ENCODE data around the gene CHD9.
"Not testable (repeated sequence)": the region's sequence is repeated elsewhere in the genome, so short reads cannot be mapped to it uniquely, and the experiment has no call there.

The CHD9 gene

GRCh38 chr16:53130159-53131049 lies 75.6 kb downstream of the CHD9 start:
- in situ Hi-C loops (cut with HindIII; ENCODE audit: low sequenced_read_pairs), result no loop called here

DNA sequence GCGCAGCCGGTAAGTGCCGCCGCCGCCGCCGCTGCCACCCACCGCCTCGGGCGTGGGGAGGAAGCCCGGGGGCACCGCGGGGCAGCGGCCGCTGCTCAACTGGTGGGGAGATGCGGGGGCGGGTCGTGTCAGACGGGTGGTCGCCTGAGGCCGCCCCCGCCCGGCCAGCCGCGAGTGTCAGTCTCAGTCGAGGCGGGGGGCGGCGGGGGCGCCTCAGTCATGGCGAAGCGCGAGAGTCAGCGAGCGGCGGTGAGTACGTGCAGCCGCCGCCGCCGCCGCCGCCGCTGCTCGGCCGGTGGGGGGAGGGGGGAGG lies 76.2 kb downstream of the CHD9 start:
- in situ Hi-C loops (cut with HindIII; ENCODE audit: low sequenced_read_pairs), result no loop called here

- in situ Hi-C loops (cut with HindIII; ENCODE audit: low sequenced_read_pairs), result no loop called here
Observed at GRCh38 chr16:53131363-53132071, 76.7 kb downstream of the CHD9 start.

DNA sequence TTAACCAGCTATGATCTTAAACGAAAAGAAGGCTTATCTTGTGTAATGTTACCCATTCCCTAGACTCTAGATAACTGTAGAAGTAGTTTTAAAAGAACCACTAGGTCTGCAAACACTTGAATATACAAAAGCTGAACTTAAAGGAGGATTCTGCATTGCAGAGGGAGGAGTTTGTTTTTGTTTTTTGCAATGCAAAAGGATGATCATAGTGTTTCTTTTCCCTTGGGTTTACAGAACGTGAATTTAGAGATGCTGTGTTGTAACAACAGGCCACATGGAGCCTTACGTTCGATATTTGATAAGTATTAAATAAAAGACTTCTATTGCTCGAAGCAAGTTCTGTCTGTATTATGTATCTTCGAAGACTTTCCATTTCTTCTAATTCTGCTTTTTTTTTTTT lies 77.6 kb downstream of the CHD9 start:
- in situ Hi-C loops (cut with HindIII; ENCODE audit: low sequenced_read_pairs), result no loop called here

- in situ Hi-C loops (cut with HindIII; ENCODE audit: low sequenced_read_pairs), result loop anchor here (5.0 kb wide), 1 partner anchor 33 kb away; no protein-coding TSS in a partner anchor
Observed at GRCh38 chr16:53135329-53135728, 80.5 kb downstream of the CHD9 start.

GRCh38 chr16:53142823-53143568 lies 88.2 kb downstream of the CHD9 start:
- in situ Hi-C loops (cut with HindIII; ENCODE audit: low sequenced_read_pairs), result no loop called here

- in situ Hi-C loops (cut with HindIII; ENCODE audit: low sequenced_read_pairs), result no loop called here
Observed at GRCh38 chr16:53147500-53148065, 92.8 kb downstream of the CHD9 start.

GRCh38 chr16:53150769-53151168 lies 96.0 kb downstream of the CHD9 start:
- in situ Hi-C loops (cut with HindIII; ENCODE audit: low sequenced_read_pairs), result no loop called here

DNA sequence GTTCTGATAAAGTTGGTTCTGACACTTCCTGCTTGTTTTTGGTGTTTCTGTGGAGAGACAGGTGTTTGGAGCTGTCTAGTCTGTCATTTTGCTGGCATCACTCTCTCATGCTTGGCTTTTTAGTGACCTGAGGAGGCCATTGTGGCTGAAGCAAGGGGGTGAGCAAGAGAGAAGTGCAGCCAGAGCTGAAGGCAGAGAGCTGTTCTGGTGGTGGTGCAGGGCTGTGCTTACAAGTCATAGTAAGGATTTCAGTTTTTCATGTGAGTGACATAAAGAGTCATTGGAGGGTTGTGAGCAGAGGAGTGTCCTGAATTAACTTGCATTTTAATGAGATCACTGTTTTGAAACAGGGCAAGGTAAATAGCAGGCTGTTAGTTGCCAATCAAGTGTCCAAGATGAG lies 97.5 kb downstream of the CHD9 start:
- in situ Hi-C loops (cut with HindIII; ENCODE audit: low sequenced_read_pairs), result no loop called here

DNA sequence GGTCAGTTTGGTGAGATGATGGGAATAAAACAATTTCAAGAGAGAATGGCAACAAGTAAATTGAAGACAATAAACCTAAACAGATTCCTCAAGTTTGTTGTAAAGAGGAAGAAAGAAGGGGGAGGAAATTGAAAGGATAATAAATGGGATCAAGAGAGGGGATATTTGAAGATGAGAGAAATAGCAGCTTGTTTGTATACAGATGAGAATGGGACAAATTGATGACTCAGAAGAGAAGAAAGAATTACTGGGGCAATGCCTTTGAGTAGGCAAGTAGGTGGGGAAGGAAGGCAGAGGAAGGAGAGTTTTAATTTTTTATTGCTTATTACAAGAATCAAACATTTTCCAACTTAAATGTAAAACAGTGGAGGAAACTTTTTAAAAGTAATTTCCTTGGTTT lies 98.3 kb downstream of the CHD9 start:
- in situ Hi-C loops (cut with HindIII; ENCODE audit: low sequenced_read_pairs), result no loop called here

DNA sequence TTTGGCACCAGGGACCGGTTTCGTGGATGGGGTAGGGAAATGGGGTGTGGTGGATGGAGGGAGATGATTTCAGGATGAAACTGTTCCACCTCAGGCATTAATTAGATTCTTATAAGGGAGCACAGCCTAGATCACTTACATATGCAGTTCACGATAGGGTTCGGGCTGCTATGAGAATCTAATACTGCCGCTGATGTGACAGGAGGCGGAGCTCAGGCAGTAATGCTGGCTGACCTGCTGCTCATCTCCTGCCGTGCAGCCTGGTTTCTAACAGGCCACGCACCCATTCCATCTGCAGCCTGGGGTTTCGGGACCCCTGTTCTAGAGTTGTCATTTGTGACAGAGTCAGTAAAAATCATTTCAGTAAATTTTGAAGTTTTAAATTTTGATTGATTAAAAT lies 99.7 kb downstream of the CHD9 start:
- in situ Hi-C loops (cut with HindIII; ENCODE audit: low sequenced_read_pairs), result no loop called here

DNA sequence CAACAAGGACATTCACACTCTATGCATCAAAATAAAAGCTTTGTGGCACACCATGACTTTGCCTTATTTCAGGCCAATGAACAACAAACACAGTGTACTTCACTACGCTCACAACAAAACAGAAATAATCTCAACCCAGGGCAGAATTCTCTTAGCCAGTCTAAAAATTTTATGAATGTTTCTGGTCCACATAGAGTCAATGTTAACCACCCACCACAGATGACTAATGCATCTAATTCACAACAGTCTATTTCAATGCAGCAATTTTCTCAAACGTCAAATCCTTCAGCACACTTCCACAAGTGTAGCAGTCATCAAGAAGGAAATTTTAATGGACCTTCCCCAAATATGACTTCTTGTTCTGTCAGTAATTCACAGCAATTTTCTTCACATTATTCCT lies 101.7 kb downstream of the CHD9 start:
- in situ Hi-C loops (cut with HindIII; ENCODE audit: low sequenced_read_pairs), result no loop called here

DNA sequence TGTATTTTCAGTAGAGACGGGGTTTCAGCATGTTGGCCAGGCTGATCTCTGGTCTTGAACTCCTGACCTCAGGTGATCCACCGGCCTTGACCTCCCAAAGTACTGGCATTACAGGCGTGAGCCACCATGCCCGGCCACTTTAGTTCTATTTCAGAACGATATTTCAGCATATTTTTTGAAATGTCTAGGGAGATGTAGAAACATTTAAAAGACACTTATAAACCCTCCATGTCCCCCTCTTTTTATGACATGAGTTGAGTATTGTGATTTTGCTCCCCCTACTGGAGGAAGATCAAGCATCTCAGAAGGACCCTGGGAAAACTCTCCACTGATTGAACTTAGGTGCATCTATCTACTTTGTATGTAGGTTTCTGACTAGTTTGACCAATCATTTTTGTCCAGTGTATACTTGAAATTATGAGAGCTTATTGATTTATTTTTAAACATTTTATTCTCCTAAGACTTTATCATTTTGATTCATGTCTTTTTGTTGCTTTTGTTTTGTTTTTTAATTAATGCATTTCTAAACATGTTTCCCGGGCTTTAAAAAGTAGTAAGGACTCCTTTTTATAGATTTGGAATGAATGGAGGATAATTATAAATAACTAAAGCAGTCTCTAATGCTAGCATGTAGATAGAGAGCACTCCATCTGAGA lies 105.1 kb downstream of the CHD9 start:
- in situ Hi-C loops (cut with HindIII; ENCODE audit: low sequenced_read_pairs), result no loop called here

GRCh38 chr16:53166099-53166498 lies 111.3 kb downstream of the CHD9 start:
- in situ Hi-C loops (cut with HindIII; ENCODE audit: low sequenced_read_pairs), result no loop called here

DNA sequence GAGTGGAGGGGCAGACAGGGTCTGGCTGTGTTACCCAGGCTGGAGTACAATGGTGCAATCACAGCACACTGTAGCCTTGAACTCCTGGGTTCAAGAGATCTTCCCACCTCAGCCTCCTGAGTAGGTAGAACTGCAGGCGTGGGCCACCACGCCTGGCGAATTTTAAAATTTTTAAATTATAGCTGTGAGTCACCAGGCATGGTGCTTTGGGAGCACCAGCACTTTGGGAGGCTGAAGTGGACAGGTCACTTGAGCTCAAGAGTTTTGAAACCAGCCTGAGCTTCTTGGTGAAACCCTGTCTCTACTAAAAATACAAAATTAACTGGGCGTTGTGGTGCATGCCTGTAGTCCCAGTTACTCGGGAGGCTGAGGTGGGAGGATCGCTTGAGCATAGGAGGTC lies 114.0 kb downstream of the CHD9 start:
- in situ Hi-C loops (cut with HindIII; ENCODE audit: low sequenced_read_pairs), result no loop called here

- in situ Hi-C loops (cut with HindIII; ENCODE audit: low sequenced_read_pairs), result no loop called here
Observed at GRCh38 chr16:53172517-53172916, 117.7 kb downstream of the CHD9 start.

- in situ Hi-C loops (cut with HindIII; ENCODE audit: low sequenced_read_pairs), result no loop called here
Observed at GRCh38 chr16:53175118-53175517, 120.3 kb downstream of the CHD9 start.

- in situ Hi-C loops (cut with HindIII; ENCODE audit: low sequenced_read_pairs), result no loop called here
Observed at GRCh38 chr16:53176434-53176833, 121.6 kb downstream of the CHD9 start.

GRCh38 chr16:53183442-53183841 lies 128.7 kb downstream of the CHD9 start:
- in situ Hi-C loops (cut with HindIII; ENCODE audit: low sequenced_read_pairs), result no loop called here

- in situ Hi-C loops (cut with HindIII; ENCODE audit: low sequenced_read_pairs), result not testable (repeated sequence)
Observed at GRCh38 chr16:53185741-53186140, 130.9 kb downstream of the CHD9 start.

GRCh38 chr16:53187775-53188174 lies 133.0 kb downstream of the CHD9 start:
- in situ Hi-C loops (cut with HindIII; ENCODE audit: low sequenced_read_pairs), result no loop called here

Data from endothelial cell of hepatic sinusoid (primary cell).